NCI-H2196 (cell line): ENCODE measurements around the gene PRDM5.

ENCODE experiments used
- DNase-seq: peaks from one replicate; lab custom pipeline; 2025; ENCODE audit not compliant: unreplicated experiment; lab: John Stamatoyannopoulos, UW

PRDM5 gene

DNA sequence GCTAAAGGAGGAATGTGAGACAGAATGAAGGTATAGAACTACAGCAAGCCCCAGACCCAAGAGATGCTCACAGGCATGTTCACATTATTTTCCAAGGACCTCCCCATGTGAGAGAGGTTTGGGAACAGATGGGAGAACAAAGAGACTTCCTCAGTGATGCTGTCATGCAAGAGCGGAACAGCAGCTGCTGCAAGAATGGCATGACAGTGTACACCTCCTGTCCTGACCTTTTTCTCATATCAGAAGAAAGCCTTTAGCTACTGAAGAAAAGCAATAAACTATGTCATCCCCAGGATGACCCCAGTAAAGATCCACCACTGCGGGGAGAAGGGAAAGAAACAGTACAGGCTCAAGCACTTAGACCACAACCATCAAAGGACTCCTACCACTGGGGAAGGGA lies 7.2 kb downstream of the PRDM5 start:
- no peak for DNase-seq

DNA sequence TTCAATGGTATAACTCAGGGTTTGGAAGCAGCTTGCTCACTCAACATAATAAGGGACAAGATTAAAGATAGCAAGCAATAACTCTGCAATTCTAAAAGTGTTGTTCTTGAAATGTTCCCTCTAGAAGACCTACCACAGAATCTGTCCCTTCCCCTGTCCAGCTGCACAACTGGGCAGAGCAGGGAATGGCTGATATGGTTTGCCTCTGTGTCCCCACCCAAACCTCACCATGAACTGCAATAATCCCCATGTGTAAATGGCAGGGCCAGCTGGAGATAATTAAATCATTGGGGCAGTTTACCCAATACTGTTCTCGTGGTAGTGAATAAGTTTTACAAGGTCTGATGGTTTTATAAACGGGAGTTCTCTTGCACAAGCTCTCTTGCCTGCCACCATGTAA lies 19.1 kb downstream of the PRDM5 start:
- DNase-seq = no peak

- DNase-seq = no peak
Measured at GRCh38 chr4:120902925-120903324, 19.6 kb downstream of the PRDM5 start.

GRCh38 chr4:120901731-120902130 lies 20.8 kb downstream of the PRDM5 start:
- no peak for DNase-seq

GRCh38 chr4:120897981-120898719 lies 24.4 kb downstream of the PRDM5 start:
- DNase-seq = no peak

GRCh38 chr4:120895554-120895953 lies 27.0 kb downstream of the PRDM5 start:
- DNase-seq = no peak

- DNase-seq = no peak
Measured at GRCh38 chr4:120893314-120893713, 29.2 kb downstream of the PRDM5 start.

DNA sequence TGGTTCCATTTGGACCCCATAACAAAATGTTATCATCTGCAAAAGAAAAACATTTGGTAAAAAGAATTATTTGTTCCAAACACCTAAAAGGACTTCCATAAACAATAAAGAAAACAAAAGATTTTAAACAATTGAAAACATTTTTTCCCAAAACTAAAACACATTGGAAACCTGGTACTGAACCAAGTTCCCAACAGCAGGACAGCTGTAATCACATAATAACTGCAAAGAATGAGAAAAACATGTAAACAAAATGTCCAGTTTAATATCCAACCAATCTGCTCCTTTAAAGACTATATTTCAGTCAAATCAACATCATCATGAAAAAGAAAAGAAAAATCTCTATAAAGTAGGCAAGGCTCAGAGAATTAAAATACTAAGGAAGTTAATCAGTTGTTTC lies 36.3 kb downstream of the PRDM5 start:
- DNase-seq = no peak

- DNase-seq = no peak
Measured at GRCh38 chr4:120881846-120882245, 40.7 kb downstream of the PRDM5 start.

- no peak for DNase-seq
Measured at GRCh38 chr4:120881351-120881750, 41.2 kb downstream of the PRDM5 start.

DNA sequence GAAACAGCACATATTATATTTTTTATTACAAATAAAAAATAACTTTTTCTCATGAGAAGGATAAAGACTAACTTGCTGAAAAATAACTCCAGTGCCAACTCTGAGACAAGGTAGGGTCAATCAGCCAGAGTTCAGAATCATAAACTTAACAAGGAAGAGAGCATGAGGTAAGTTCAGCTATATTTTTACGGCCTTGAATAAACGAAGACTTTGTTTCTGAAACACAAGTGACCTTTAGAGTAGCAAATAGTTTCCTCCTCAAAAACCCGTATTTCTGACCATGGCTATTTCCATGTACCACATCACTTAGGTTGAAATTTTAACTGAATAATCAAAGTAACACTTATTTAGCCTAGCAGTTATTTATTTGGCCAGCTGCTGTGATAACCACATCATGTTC lies 45.5 kb downstream of the PRDM5 start:
- no peak for DNase-seq

DNA sequence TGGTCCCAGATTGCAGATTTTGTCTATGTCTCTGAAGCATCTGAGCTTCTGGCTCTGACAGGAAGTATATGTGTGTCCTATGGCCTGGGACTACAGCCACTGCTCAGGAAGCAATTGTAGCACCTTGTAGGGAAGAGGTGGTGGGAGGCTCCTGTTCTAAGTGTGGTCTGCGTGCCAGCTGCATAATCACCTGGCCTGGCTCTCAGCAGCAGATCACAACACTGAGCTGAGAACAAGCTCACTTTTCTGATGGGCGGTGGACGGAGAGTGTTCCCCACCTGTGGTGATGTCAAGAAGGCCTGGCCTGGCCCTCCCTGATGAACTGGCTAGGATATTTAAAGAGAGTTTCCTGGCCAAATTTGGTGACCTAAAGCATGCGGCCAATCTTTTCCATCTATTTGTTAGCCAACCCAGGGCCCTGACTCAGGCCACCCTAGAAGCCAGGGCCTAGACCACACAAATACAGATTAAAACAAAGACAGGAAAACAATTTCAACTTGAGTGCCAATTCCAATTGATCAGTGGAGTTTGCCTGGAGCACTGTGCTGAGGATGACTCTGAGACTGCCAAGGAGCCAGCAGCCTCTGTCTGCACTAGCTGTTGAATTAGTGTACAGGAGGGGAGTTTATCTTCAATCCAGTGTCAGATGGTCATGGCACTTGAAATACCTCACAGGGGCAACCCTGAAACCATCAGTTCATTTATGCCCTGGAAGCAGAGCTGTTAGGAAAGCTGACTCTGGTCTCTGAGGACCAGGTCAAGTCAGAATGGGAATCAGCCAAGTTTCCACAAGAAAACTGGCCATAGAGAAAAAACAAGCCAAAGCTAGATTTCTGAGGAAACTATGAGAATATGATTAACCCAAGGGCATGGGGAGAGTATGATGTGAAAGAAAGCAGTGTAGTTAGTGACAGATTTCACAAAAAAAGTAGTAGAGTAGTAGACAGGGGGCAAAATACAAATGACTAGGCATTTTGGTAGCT lies 47.4 kb downstream of the PRDM5 start:
- DNase-seq = no peak

DNA sequence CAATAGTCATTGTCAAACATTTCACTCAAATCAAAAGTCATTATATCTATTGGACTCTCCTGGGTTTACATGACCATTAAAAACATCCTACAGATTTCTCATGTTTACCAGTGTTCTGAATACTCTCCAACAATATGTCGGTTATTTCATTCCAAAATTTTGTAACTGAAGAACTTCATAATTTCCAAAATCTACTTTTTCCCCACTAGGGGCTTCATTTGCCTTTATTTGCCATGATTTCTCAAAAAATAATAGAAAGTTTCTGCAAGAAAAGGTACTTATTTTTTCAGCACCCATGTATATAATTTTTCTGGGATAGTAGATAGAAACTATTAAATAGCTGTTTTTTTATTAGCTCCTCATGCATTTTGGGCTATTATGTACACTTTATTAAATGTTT lies 49.0 kb downstream of the PRDM5 start:
- DNase-seq = no peak

GRCh38 chr4:120871173-120871572 lies 51.4 kb downstream of the PRDM5 start:
- no peak for DNase-seq

DNA sequence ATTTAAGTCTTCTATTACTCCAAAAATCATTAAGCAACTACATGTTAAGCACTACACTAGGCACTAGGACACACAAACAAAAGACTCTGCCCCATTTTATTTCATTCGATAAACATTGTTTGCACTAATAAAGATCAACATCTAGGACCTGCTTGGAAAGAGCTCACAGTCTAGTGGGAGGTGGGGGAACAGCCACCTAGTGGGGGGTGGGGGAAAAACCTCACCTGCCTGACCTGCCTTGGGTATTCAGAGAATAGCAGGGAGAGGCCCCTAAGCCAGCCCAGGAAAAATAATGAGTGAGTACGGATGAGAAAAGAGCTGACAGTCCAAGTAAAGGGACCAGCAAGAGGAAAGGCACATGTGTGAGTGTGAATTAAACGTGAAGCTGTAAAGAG lies 52.2 kb downstream of the PRDM5 start:
- DNase-seq = no peak

DNA sequence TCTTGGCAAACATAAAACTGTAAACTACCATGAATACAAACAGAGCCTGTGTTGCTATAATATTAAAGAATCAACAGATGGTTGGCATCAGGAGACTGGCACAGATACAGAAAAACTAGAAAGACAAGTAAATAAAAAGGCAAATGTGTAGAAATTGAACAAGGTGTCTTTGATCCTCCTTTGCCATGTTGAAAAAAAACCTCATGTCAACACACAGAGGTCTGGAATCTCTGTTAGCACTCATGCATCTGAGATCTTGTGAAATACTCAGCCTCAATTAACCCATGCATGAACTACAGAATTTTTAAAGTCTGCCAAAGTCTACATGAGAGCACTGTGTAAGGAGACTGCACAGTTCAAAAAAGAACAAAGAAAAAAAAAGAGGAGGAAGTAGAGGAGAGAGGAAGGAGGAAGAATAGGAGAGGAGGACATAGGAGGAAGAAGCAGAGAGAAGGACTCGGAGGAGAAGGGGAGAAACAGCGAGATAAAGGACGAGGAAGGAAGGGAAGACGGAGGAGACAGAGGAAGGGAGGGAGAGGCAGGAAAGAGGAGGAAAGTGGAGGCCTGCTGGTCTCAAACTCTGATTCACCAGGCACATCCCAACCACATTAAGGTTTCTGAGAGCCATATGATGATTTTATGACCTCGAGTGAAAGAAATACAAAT lies 52.8 kb downstream of the PRDM5 start:
- peak; percentile 9 for DNase-seq

GRCh38 chr4:120867506-120867905 lies 55.0 kb downstream of the PRDM5 start:
- no peak for DNase-seq

DNA sequence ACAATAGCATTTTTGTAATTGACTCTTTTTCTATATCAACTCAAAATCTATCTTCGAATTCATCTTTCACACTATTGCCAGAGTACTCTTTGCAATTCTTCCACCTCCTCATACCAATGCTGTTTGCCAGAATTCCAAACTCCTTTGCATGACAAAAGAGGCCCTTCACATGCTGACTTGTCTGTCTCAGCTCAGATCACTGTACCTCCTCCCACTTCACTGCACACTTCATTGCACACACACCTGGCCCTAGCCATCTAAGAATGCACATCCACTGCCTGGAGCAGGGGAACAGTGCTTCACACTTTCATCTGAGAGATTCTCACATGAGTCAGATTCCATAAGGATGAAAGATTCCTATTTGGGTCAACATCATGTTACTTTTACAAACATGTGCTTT lies 56.5 kb downstream of the PRDM5 start:
- DNase-seq = no peak

- no peak for DNase-seq
Measured at GRCh38 chr4:120864969-120865368, 57.6 kb downstream of the PRDM5 start.

GRCh38 chr4:120862432-120862831 lies 60.1 kb downstream of the PRDM5 start:
- no peak for DNase-seq

GRCh38 chr4:120861852-120862251 lies 60.7 kb downstream of the PRDM5 start:
- DNase-seq = no peak

- no peak for DNase-seq
Measured at GRCh38 chr4:120858776-120859175, 63.8 kb downstream of the PRDM5 start.
